Astrocyte of the cerebellum (primary cell): Measurements from ENCODE around the gene USF2.

Experiments used
- DNase-seq: peaks from one replicate; pipeline ENCODE4 v3.0.0-alpha.2; 2011; ENCODE audit warnings: low read depth
- H3K4me3 ChIP-seq: 2 replicates; pipeline ENCODE4 v1.5.1; 2011; ENCODE audit warnings: mild to moderate bottlenecking, low read depth, low read length, moderate library complexity
- in situ Hi-C: cut with HindIII; loops from 2 replicates; pipeline ENCODE4 v1.10.0; 2017; ENCODE audit warnings: low sequenced_read_pairs
- TF ChIP-seq, protein P1 (sequence below): IDR thresholded peaks from 2 replicates; pipeline ENCODE4 v1.5.1; 2012; ENCODE audit warnings: low read length, low read depth, moderate library complexity, mild to moderate bottlenecking; ENCODE audit errors: missing control alignments

USF2 gene

DNA sequence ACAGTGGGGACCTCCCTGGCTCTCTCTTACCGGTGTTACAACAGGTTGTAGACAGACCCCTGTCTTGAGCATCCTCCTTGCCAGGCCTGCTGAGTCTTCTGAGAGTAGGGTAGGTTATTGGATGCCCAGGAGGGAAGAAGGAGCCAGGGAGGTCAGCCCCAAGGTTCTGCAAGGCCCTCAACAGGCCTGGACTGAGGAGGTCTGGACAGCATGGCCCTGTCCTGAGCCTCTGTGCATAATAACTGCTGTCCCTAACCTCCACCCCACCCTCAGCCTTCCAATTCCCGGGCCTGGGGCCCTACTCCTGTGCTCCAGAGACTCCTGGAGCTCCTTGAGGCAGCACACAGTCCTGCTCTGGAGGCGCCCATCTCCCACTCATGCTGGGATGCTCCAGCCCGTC is 60.6 kb downstream of the USF2 start:
- in situ Hi-C loops, result no loop called here
- no peak for DNase-seq
- TF ChIP-seq, protein P1, sequence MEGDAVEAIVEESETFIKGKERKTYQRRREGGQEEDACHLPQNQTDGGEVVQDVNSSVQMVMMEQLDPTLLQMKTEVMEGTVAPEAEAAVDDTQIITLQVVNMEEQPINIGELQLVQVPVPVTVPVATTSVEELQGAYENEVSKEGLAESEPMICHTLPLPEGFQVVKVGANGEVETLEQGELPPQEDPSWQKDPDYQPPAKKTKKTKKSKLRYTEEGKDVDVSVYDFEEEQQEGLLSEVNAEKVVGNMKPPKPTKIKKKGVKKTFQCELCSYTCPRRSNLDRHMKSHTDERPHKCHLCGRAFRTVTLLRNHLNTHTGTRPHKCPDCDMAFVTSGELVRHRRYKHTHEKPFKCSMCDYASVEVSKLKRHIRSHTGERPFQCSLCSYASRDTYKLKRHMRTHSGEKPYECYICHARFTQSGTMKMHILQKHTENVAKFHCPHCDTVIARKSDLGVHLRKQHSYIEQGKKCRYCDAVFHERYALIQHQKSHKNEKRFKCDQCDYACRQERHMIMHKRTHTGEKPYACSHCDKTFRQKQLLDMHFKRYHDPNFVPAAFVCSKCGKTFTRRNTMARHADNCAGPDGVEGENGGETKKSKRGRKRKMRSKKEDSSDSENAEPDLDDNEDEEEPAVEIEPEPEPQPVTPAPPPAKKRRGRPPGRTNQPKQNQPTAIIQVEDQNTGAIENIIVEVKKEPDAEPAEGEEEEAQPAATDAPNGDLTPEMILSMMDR, result no peak
- no peak overlapping the region for H3K4me3 ChIP-seq
